Lung (tissue), 12 donors: ENCODE measurements around the gene CD79A. TPM values are rescaled to one million over a fixed set of nuclear protein-coding genes. Genes with fewer than 3 reads are reported as not detected.

Source experiments
- ATAC-seq: fragments of 200-7000 bp; cut with Tn5 transposase; one replicate; pipeline ENCODE4 v1.9.1; 2020; ENCODE audit warnings: moderate number of reproducible peaks; ENCODE audit not compliant: insufficient read depth, low FRiP score
- DNase-seq, 3 donors: peaks; one replicate each; pipeline ENCODE4 v3.0.0-alpha.2; 2013 to 2017
- H3K27ac ChIP-seq, 2 donors: one replicate each; pipeline ENCODE4 v1.5.1; 2013; ENCODE audit warnings: mild to moderate bottlenecking in 2 of 2, moderate library complexity in 2 of 2, control low read depth in 1 of 2, inconsistent platforms in 1 of 2, low read depth in 1 of 2, low read length in 1 of 2
- H3K27me3 ChIP-seq, 3 donors: one replicate each; pipeline ENCODE4 v1.5.1; 2013; ENCODE audit warnings: low read length in 2 of 3; ENCODE audit not compliant: control insufficient read depth in 3 of 3, insufficient read depth in 3 of 3
- H3K36me3 ChIP-seq, 4 donors: one replicate each; pipeline ENCODE4 v1.5.1; 2013; ENCODE audit warnings: low read length in 4 of 4, mild to moderate bottlenecking in 1 of 4, moderate library complexity in 1 of 4; ENCODE audit not compliant: control insufficient read depth in 4 of 4, insufficient read depth in 4 of 4
- H3K4me1 ChIP-seq, 5 donors: one replicate each; pipeline ENCODE4 v1.5.1; 2013; ENCODE audit warnings: low read length in 5 of 5, mild to moderate bottlenecking in 2 of 5, moderate library complexity in 1 of 5; ENCODE audit not compliant: control insufficient read depth in 5 of 5, insufficient read depth in 5 of 5
- H3K4me3 ChIP-seq: one replicate; pipeline ENCODE4 v1.5.1; 2013; ENCODE audit warnings: mild to moderate bottlenecking, control low read depth, moderate library complexity
- H3K9ac ChIP-seq, 2 donors: one replicate each; pipeline ENCODE4 v1.5.1; 2013; ENCODE audit warnings: low read length in 2 of 2, control low read depth in 1 of 2; ENCODE audit not compliant: insufficient read depth in 1 of 2
- H3K9me3 ChIP-seq, 4 donors: one replicate each; pipeline ENCODE4 v1.5.1; 2013; ENCODE audit warnings: low read length in 3 of 4, mild to moderate bottlenecking in 1 of 4, moderate library complexity in 1 of 4; ENCODE audit not compliant: control insufficient read depth in 4 of 4, insufficient read depth in 3 of 4
- CTCF ChIP-seq: IDR thresholded peaks from 2 replicates; pipeline ENCODE4 v1.5.1; 2012; ENCODE audit warnings: mild to moderate bottlenecking; ENCODE audit errors: control extremely low read depth, extremely low read depth
- WGBS, 2 donors: extraction: QIAGEN DNeasy Blood & Tissue Kit; methylation state at CpG; one replicate each; pipeline ENCODE4 v1.1.7; 2013; 5-methylcytosine and 5-hydroxymethylcytosine counted together
- polyA plus RNA-seq, 2 donors: library from polyadenylated mRNA; stranded (reverse); fragments of 200-250 nt; gene quantifications; one replicate each; pipeline ENCODE4 v1.2.1, GENCODE V29; 2013
- total RNA-seq, 2 donors: library from RNA; depleted of rRNA in 1 of 2; stranded (reverse); fragments of >200 nt in 1 of 2; gene quantifications; one replicate each; pipeline ENCODE4 v1.2.1, GENCODE V29; 2014 to 2021
- donor health status: control.
- donor health status: control.
- donor health status: Bipolar disorder and iron deficiency.
- donor health status: healthy.
- donor health status: DM: yes; HTN: yes; CAD: no.

CD79A gene
- total and polyA plus RNA-seq, 4 donors, result 1.4 to 14.8 (median 5.9) TPM

- Histone ChIP-seq H3K36me3 (peaks cover 5 to 75% (median 23%) of the 10 kb centered on the region in 4 donors), H3K4me1 (peaks cover 0 to 1% (median 0%) of the 10 kb centered on the region in 5 donors)
Observed at GRCh38 chr19:41897181-41897580, 20.1 kb downstream of the CD79A start.

GRCh38 chr19:41897820-41898219 lies 20.7 kb downstream of the CD79A start:
- Histone ChIP-seq H3K27ac (no peak overlapping the region), H3K4me3 (no peak overlapping the region), H3K9ac (no peak overlapping the region), H3K9me3 (no peaks in the 10 kb centered on the region), H3K4me1 (peaks cover 0 to 3% (median 0%) of the 10 kb centered on the region in 5 donors), H3K36me3 (peaks cover 5 to 75% (median 25%) of the 10 kb centered on the region in 4 donors), H3K27me3 (no peaks in the 10 kb centered on the region)
- 90 to 95% methylated on average over 24 of the region's 24 CpGs for WGBS, 2 donors
- ATAC-seq, result no peak
- no peak for TF ChIP-seq CTCF
- no peak for DNase-seq

More at GRCh38 chr19:41897181-41897580, 20.1 kb downstream of the CD79A start:
- Histone ChIP-seq H3K9ac (no peak overlapping the region), H3K27me3 (no peaks in the 10 kb centered on the region), H3K4me3 (no peak overlapping the region), H3K9me3 (no peaks in the 10 kb centered on the region), H3K27ac (no peak overlapping the region)
- TF ChIP-seq CTCF, result no peak
- DNase-seq, result no peak
- ATAC-seq, result no peak
- WGBS, 2 donors, result 97 to 100% methylated on average over 3 of the region's 3 CpGs

GRCh38 chr19:41898235-41898634 lies 21.2 kb downstream of the CD79A start:
- H3K36me3 ChIP-seq, result peaks cover 5 to 75% (median 28%) of the 10 kb centered on the region in 4 donors
- ATAC-seq, result no peak

More at GRCh38 chr19:41898235-41898634, 21.2 kb downstream of the CD79A start:
- H3K4me1 ChIP-seq, result peaks cover 0 to 3% (median 0%) of the 10 kb centered on the region in 5 donors
- no peak overlapping the region for H3K4me3 ChIP-seq
- no peak for DNase-seq
- TF ChIP-seq CTCF, result no peak
- WGBS, 2 donors, result 95 to 97% methylated on average over 15 of the region's 15 CpGs
- H3K27me3 ChIP-seq, result no peaks in the 10 kb centered on the region
- H3K9me3 ChIP-seq, result no peaks in the 10 kb centered on the region
- no peak overlapping the region for H3K27ac ChIP-seq
- no peak overlapping the region for H3K9ac ChIP-seq
